Measurements from ENCODE around the gene FIP1L1.

The FIP1L1 gene

DNA sequence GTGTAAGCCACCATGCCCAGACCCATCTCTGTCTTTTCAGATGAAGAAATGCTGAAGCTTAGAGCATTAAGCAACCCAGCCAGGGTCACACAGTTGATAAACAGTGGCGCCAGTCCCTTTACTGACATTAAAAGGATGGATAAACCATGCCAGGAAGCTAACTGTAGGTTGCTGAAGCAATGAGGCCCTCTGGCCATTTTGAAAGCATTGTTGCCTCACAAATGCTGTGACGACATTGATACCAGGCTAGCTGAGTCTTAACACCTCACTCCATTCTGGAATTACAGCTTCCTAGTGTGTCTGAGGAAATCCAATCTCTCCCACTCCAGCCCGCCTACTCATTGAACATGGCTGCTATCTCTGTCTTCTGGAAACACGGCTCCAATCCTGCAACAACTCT is 124.1 kb downstream of the FIP1L1 start:
- DNase-seq (ENCODE audit: low spot score), result no peak

GRCh38 chr4:53502094-53502493 is 124.7 kb downstream of the FIP1L1 start:
- no peak for DNase-seq (ENCODE audit: low spot score)

DNA sequence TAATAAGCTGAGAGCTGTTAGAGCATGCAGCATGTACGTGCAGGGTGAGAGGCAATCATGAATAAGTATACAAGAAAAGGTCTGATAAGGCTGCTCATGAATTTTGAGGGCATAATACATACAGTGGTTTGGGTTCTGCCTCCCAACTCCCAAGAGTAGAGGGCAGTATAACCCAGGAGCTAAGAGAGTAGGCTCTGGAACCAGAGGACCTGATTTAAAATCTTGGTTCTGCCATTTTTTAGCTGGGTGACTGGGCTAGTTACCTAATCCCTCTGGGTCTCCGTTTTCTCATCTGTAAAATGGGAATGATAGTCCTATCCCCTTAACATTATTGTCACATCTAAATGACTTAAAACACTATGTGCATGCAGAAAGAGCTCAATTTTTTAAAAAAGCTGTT is 128.5 kb downstream of the FIP1L1 start:
- no peak for DNase-seq (ENCODE audit: low spot score)

- no peak for DNase-seq (ENCODE audit: low spot score)
These were observed 129.6 kb downstream of the FIP1L1 start for GRCh38 chr4:53507058-53507457.

DNA sequence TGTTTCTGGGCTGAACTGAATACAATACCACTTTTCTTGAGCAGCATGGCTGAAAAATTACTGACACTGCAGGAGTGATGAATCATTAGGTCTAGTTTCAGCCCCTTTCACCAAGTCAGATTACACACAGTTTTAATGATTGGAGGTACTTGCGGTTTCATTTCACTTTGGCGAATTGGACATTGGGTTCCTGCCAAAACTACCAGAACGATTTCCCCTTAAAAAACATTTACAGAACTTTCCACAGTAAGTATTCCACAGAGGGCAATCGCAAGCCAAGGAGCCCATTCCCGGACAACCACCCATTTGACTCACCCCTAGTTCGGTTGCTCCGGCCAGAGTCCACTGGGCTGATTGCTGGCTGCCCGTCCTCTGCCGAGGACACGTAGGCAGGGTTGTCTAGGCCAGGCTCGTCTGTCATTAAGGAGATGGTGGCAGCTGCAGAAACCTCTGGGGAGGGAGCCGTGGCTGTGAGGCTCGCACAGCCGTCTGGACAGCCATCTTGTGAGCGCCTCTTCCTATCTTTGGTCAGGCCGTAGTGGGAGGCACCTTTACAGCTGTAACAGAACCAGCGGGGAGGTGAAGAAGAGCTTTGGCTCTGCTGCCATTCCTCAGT is 130.3 kb downstream of the FIP1L1 start:
- DNase-seq (ENCODE audit: low spot score), result no peak

GRCh38 chr4:53508446-53508845 is 131.0 kb downstream of the FIP1L1 start:
- no peak for DNase-seq (ENCODE audit: low spot score)

GRCh38 chr4:53510321-53510720 is 132.9 kb downstream of the FIP1L1 start:
- DNase-seq (ENCODE audit: low spot score), result no peak
